HEK293 (cell line): ENCODE measurements around the gene SNTN.

Experiments used
- CTCF ChIA-PET: fragments of 350-600 bp; formaldehyde crosslinking; extraction: SDS; loops from one replicate; lab custom pipeline; 2021; ENCODE audit warnings: antibody characterized with exemption; lab: Yijun Ruan, JAX
- POLR2A ChIA-PET: fragments of 300-600 bp; formaldehyde crosslinking; extraction: SDS; loops from one replicate; lab custom pipeline; 2020; ENCODE audit warnings: antibody characterized with exemption, inconsistent platforms; lab: Yijun Ruan, JAX
- H3K27ac ChIP-seq: fragments of 200-500 bp; sonication (Bioruptor generic); 2 replicates; pipeline ENCODE4 v1.5.1; 2014; ENCODE audit warnings: low read depth, low read length, control low read depth, inconsistent platforms; ENCODE audit errors: extremely low read depth
- H3K36me3 ChIP-seq, 2 experiments: fragments of 200-500 bp in 1 of 2; sonication (Bioruptor generic) in 1 of 2; 1 replicate in 1 of 2; 2 replicates in 1 of 2; pipeline ENCODE4 v1.5.1; 2014 to 2017; ENCODE audit warnings: inconsistent platforms in 2 of 2, low read length in 2 of 2; ENCODE audit not compliant: control insufficient read depth in 2 of 2, insufficient read depth in 1 of 2
- H3K4me1 ChIP-seq: fragments of 200-500 bp; sonication (Bioruptor generic); 2 replicates; pipeline ENCODE4 v1.5.1; 2014; ENCODE audit warnings: mild to moderate bottlenecking, low read length, inconsistent platforms; ENCODE audit not compliant: control insufficient read depth, insufficient read depth
- H3K4me3 ChIP-seq: 2 replicates; pipeline ENCODE4 v1.5.1; 2011; ENCODE audit warnings: low read depth, mild to moderate bottlenecking, control low read depth, low read length, moderate library complexity
- H3K9me3 ChIP-seq: fragments of 200-500 bp; sonication (Bioruptor generic); 2 replicates; pipeline ENCODE4 v1.5.1; 2014; ENCODE audit warnings: low read depth, low read length, inconsistent platforms; ENCODE audit not compliant: control insufficient read depth, insufficient read depth
- BCL11B ChIP-seq: fragments of 450-650 bp; formaldehyde crosslinking; IDR thresholded peaks from 2 replicates; pipeline ENCODE4 v1.5.1; 2016; ENCODE audit warnings: low read depth, missing biosample characterization, missing genetic modification characterization
- GLIS1 ChIP-seq: fragments of 450-650 bp; formaldehyde crosslinking; IDR thresholded peaks from 2 replicates; pipeline ENCODE4 v1.5.1; 2016; ENCODE audit warnings: missing biosample characterization, missing genetic modification characterization
- HOXD13 ChIP-seq: sonication (generic); formaldehyde crosslinking; IDR thresholded peaks from 2 replicates; pipeline ENCODE4 v1.8.0; 2022; ENCODE audit warnings: missing genetic modification reagents, borderline replicate concordance
- KLF1 ChIP-seq: fragments of 450-650 bp; formaldehyde crosslinking; IDR thresholded peaks from 2 replicates; pipeline ENCODE4 v1.5.1; 2016; ENCODE audit warnings: missing biosample characterization, missing genetic modification characterization
- SCRT1 ChIP-seq: fragments of 450-650 bp; formaldehyde crosslinking; IDR thresholded peaks from 2 replicates; pipeline ENCODE4 v1.5.1; 2016; ENCODE audit warnings: missing biosample characterization, missing genetic modification characterization, borderline replicate concordance
- YY2 ChIP-seq: fragments of 450-650 bp; formaldehyde crosslinking; IDR thresholded peaks from 2 replicates; pipeline ENCODE4 v1.5.1; 2016; ENCODE audit warnings: missing biosample characterization, missing genetic modification characterization
- ZBTB11 ChIP-seq: fragments of 450-650 bp; formaldehyde crosslinking; conservative IDR thresholded peaks from 2 replicates; pipeline ENCODE4 v1.5.1; 2016; ENCODE audit warnings: low read depth, missing biosample characterization, missing genetic modification characterization
- ZBTB44 ChIP-seq: fragments of 450-650 bp; IDR thresholded peaks from 2 replicates; pipeline ENCODE4 v1.5.1; 2018; ENCODE audit warnings: missing biosample characterization, mild to moderate bottlenecking, missing genetic modification characterization
- ZFP37 ChIP-seq: fragments of 450-650 bp; formaldehyde crosslinking; IDR thresholded peaks from 2 replicates; pipeline ENCODE4 v1.5.1; 2016; ENCODE audit warnings: missing biosample characterization, missing genetic modification characterization
- ZFP41 ChIP-seq: fragments of 450-650 bp; formaldehyde crosslinking; IDR thresholded peaks from 2 replicates; pipeline ENCODE4 v1.5.1; 2016; ENCODE audit warnings: missing biosample characterization, missing genetic modification characterization, borderline replicate concordance
- ZNF138 ChIP-seq: fragments of 450-650 bp; formaldehyde crosslinking; IDR thresholded peaks from 2 replicates; pipeline ENCODE4 v1.5.1; 2016; ENCODE audit warnings: missing biosample characterization, missing genetic modification characterization, borderline replicate concordance
- ZNF140 ChIP-seq: fragments of 450-650 bp; formaldehyde crosslinking; IDR thresholded peaks from 2 replicates; pipeline ENCODE4 v1.5.1; 2016; ENCODE audit warnings: missing biosample characterization, missing genetic modification characterization
- ZNF146 ChIP-seq: fragments of 450-650 bp; formaldehyde crosslinking; IDR thresholded peaks from 2 replicates; pipeline ENCODE4 v1.5.1; 2016; ENCODE audit warnings: missing biosample characterization, missing genetic modification characterization
- ZNF223 ChIP-seq: fragments of 450-650 bp; formaldehyde crosslinking; IDR thresholded peaks from 2 replicates; pipeline ENCODE4 v1.5.1; 2016; ENCODE audit warnings: missing biosample characterization, missing genetic modification characterization
- ZNF24 ChIP-seq: fragments of 450-650 bp; formaldehyde crosslinking; IDR thresholded peaks from 2 replicates; pipeline ENCODE4 v1.5.1; 2016; ENCODE audit warnings: missing biosample characterization, missing genetic modification characterization
- ZNF280C ChIP-seq: fragments of 450-650 bp; formaldehyde crosslinking; IDR thresholded peaks from 2 replicates; pipeline ENCODE4 v1.5.1; 2016; ENCODE audit warnings: missing biosample characterization, missing genetic modification characterization
- ZNF394 ChIP-seq: fragments of 450-650 bp; formaldehyde crosslinking; IDR thresholded peaks from 2 replicates; pipeline ENCODE4 v1.5.1; 2016; ENCODE audit warnings: missing biosample characterization, missing genetic modification characterization, mild to moderate bottlenecking, moderate library complexity, borderline replicate concordance
- ZNF596 ChIP-seq: fragments of 450-650 bp; IDR thresholded peaks from 2 replicates; pipeline ENCODE4 v1.5.0; 2018; ENCODE audit warnings: missing biosample characterization, mild to moderate bottlenecking, missing genetic modification characterization, moderate library complexity
- ZNF621 ChIP-seq: fragments of 450-650 bp; formaldehyde crosslinking; IDR thresholded peaks from 2 replicates; pipeline ENCODE4 v1.5.1; 2017; ENCODE audit warnings: missing biosample characterization, missing genetic modification characterization
- ZNF776 ChIP-seq: fragments of 450-650 bp; formaldehyde crosslinking; IDR thresholded peaks from 2 replicates; pipeline ENCODE4 v1.5.0; 2017; ENCODE audit warnings: missing biosample characterization, missing genetic modification characterization, borderline replicate concordance
- ZNF777 ChIP-seq: fragments of 450-650 bp; formaldehyde crosslinking; IDR thresholded peaks from 2 replicates; pipeline ENCODE4 v1.5.1; 2017; ENCODE audit warnings: missing biosample characterization, missing genetic modification characterization, borderline replicate concordance
- ZNF785 ChIP-seq: fragments of 450-650 bp; formaldehyde crosslinking; IDR thresholded peaks from 2 replicates; pipeline ENCODE4 v1.5.1; 2016; ENCODE audit warnings: missing biosample characterization, missing genetic modification characterization

SNTN gene

GRCh38 chr3:63685340-63685739 is 32.9 kb downstream of the SNTN start:
- H3K36me3 ChIP-seq, result no peaks in the 10 kb centered on the region
- no peak for TF ChIP-seq ZNF146 (tag by site-specific recombination)
- TF ChIP-seq ZNF140 (tag by site-specific recombination), result no peak
- TF ChIP-seq ZFP41 (tag by site-specific recombination), result no peak
- no peak for TF ChIP-seq ZNF223 (tag by site-specific recombination)
- TF ChIP-seq ZFP37 (tag by site-specific recombination), result no peak
- no peaks in the 10 kb centered on the region for H3K4me1 ChIP-seq
- no peaks in the 10 kb centered on the region for H3K9me3 ChIP-seq
- ChIA-PET CTCF (no interaction called here), POLR2A (no interaction called here)
- H3K4me3 ChIP-seq, result no peak overlapping the region
- H3K27ac ChIP-seq, result no peak overlapping the region

GRCh38 chr3:63687278-63688225 is 35.1 kb downstream of the SNTN start:
- CTCF ChIA-PET, result no interaction called here
- no peaks in the 10 kb centered on the region for H3K9me3 ChIP-seq
- H3K4me3 ChIP-seq, result no peak overlapping the region
- POLR2A ChIA-PET, result no interaction called here
- H3K36me3 ChIP-seq, result no peaks in the 10 kb centered on the region
- H3K27ac ChIP-seq, result no peak overlapping the region
- TF ChIP-seq YY2 (tag by site-specific recombination) (no peak), ZNF777 (tag by site-specific recombination) (no peak), ZNF785 (no peak)
- H3K4me1 ChIP-seq, result no peaks in the 10 kb centered on the region

GRCh38 chr3:63689285-63689684 is 36.8 kb downstream of the SNTN start:
- no peak overlapping the region for H3K27ac ChIP-seq
- H3K4me1 ChIP-seq, result no peaks in the 10 kb centered on the region
- no peak overlapping the region for H3K4me3 ChIP-seq
- ChIA-PET POLR2A (no interaction called here), CTCF (no interaction called here)
- no peaks in the 10 kb centered on the region for H3K36me3 ChIP-seq
- no peak for TF ChIP-seq ZNF776
- no peak for TF ChIP-seq KLF1
- no peak for TF ChIP-seq GLIS1
- TF ChIP-seq HOXD13 (CRISPR knock-in tag), result no peak
- TF ChIP-seq, all 188 proteins: peak for 0
- H3K9me3 ChIP-seq, result no peaks in the 10 kb centered on the region

GRCh38 chr3:63693351-63693750 is 40.9 kb downstream of the SNTN start:
- Histone ChIP-seq H3K36me3 (no peaks in the 10 kb centered on the region), H3K4me1 (no peaks in the 10 kb centered on the region), H3K27ac (no peak overlapping the region), H3K4me3 (no peak overlapping the region), H3K9me3 (no peaks in the 10 kb centered on the region)
- CTCF ChIA-PET, result no interaction called here
- POLR2A ChIA-PET, result no interaction called here
- no peak for TF ChIP-seq ZNF138 (tag by site-specific recombination)
- TF ChIP-seq ZBTB11 (tag by site-specific recombination), result no peak
- TF ChIP-seq BCL11B, result no peak
- no peak for TF ChIP-seq ZNF394
- no peak for TF ChIP-seq ZNF596 (tag by site-specific recombination)
- TF ChIP-seq ZNF621, result no peak
- TF ChIP-seq ZNF280C, result no peak
- no peak for TF ChIP-seq ZBTB44 (tag by site-specific recombination)
- TF ChIP-seq SCRT1 (tag by site-specific recombination), result no peak
- no peak for TF ChIP-seq ZNF24 (tag by site-specific recombination)
